SJSA1 (cell line): ENCODE measurements around the gene CELSR1. TPM values are rescaled to one million over a fixed set of nuclear protein-coding genes. Genes with fewer than 3 reads are reported as not detected.
"Not testable (repeated sequence)": the region's sequence is repeated elsewhere in the genome, so short reads cannot be mapped to it uniquely, and the experiment has no call there.

ENCODE experiments used
- DNase-seq, 2 experiments: peaks; one replicate each; pipeline ENCODE4 v3.0.0-alpha.2; 2015 to 2020; ENCODE audit warnings: low spot score in 2 of 2, low read depth in 1 of 2
- H3K27ac ChIP-seq: fragments of 250-450 bp; sonication (Bioruptor Pico); 2 replicates; pipeline ENCODE4 v1.5.1; 2020; ENCODE audit warnings: mild to moderate bottlenecking, moderate library complexity
- H3K27me3 ChIP-seq: fragments of 250-450 bp; sonication (Bioruptor Pico); replicated peaks from 2 replicates; pipeline ENCODE4 v1.5.1; 2020; ENCODE audit warnings: mild to moderate bottlenecking, moderate library complexity
- H3K36me3 ChIP-seq: fragments of 250-450 bp; sonication (Bioruptor Pico); 2 replicates; pipeline ENCODE4 v1.5.1; 2020; ENCODE audit warnings: mild to moderate bottlenecking
- H3K4me1 ChIP-seq: fragments of 250-450 bp; sonication (Bioruptor Pico); replicated peaks from 2 replicates; pipeline ENCODE4 v1.6.1; 2021; ENCODE audit warnings: mild to moderate bottlenecking
- H3K4me3 ChIP-seq: fragments of 250-450 bp; sonication (Bioruptor Pico); 2 replicates; pipeline ENCODE4 v1.5.1; 2020; ENCODE audit warnings: mild to moderate bottlenecking
- H3K9me3 ChIP-seq: fragments of 250-450 bp; sonication (Bioruptor Pico); replicated peaks from 2 replicates; pipeline ENCODE4 v1.5.1; 2020; ENCODE audit warnings: mild to moderate bottlenecking
- total RNA-seq: library from RNA; depleted of rRNA; stranded (reverse); fragments of >200 nt; shearing (Covaris generic); gene quantifications from 2 replicates; pipeline ENCODE4 v1.2.3, GENCODE V29; 2014; rRNA removed

Gene CELSR1
- total RNA-seq, 1 experiment from 2014 or later: 1.1 TPM

DNA sequence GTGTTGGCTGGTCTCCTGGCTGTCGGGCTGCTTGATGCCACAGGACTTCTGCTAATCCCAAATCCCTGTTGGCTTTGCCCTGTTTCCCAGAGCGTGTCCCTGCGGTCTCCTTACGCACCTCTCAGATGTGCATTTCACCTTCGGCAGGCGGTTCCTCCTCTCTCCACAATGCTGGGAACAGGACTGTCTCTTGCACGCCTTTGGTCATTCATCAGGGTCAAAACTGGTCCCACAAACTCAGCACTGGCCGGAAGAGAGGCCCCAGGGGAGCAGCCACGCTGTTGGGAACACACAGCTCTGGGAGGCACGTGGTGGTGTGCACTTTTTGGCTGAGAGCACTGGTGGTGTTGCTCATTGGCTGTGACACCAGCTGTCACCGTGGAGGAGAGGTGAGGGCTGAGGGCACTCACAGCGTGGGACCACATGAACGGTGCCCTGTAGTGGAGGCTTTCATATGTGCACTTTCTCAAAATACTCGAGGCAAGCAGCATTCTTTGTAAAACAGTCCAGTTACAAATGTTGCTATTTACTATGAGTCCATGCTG, 217.2 kb downstream of the CELSR1 start:
- Histone ChIP-seq H3K27me3 (no peaks in the 10 kb centered on the region), H3K4me3 (no peak overlapping the region), H3K9me3 (no peaks in the 10 kb centered on the region), H3K36me3 (peaks cover 97% of the 10 kb centered on the region), H3K27ac (no peak overlapping the region), H3K4me1 (no peaks in the 10 kb centered on the region)
- DNase-seq: no peak

DNA sequence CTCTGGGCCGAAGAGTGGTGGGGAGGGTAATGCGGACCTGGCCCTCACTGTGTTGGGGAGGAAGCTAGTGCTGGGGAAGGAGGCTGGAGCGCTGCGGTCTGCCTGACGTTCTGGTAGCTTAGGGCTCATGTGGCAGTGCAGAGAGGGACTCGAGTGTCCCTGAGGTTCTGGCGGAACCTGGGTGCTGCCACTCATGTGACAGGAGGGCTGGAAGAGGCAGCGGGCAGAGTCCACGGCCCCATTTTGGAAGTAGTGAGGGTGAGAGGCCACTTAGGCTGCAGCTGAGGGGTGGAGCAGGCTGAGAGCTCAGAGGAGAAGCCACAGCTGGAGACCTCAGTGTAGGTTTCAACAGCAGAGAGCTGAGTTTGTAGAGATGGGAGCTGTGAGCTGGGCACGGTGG, 218.1 kb downstream of the CELSR1 start:
- no peaks in the 10 kb centered on the region for H3K27me3 ChIP-seq
- no peak overlapping the region for H3K4me3 ChIP-seq
- peaks cover 96% of the 10 kb centered on the region for H3K36me3 ChIP-seq
- H3K9me3 ChIP-seq: no peaks in the 10 kb centered on the region
- DNase-seq: no peak
- H3K27ac ChIP-seq: no peak overlapping the region
- no peaks in the 10 kb centered on the region for H3K4me1 ChIP-seq

DNA sequence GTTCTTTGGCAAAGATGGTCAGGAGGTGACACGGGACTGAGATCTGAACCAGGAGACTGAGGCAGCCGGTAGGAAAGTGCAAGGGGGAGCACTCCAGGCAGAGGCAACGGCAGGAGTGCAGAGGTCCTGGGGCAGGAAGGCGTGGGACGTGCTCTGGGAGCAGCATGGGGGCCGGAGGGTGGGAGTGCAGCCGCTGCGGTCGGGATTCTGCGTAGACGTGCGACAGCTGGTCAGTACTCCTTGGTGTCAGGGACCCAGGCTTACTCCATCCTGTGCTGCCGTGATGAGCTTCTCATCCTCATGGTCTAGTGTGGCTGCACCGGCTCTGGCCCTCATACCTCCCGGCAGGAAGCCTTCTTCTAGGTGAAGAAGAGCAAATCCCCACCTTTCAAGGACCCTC, 218.8 kb downstream of the CELSR1 start:
- no peaks in the 10 kb centered on the region for H3K27me3 ChIP-seq

DNA sequence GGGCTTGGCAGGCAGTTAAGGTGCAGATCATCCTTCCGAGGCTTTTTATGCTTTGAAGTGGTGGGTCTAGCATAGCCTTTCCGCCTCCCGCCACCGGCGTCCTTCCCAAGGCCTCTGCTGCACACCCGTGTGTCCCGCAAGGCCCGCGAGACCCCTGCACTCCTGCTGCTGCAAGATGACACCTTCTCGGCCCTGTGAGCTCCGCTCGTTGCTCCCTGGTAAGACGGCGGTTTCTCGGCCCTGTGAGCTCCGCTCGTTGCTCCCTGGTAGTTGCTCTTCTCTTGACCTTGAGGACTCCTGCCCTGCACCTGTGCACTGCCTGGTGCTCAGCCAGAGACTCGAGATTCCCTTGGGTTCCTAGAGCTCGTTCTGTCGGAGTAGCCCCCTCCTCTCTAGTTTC, 219.8 kb downstream of the CELSR1 start:
- no peak overlapping the region for H3K27ac ChIP-seq
- H3K4me3 ChIP-seq: no peak overlapping the region
- H3K27me3 ChIP-seq: no peaks in the 10 kb centered on the region
- H3K9me3 ChIP-seq: no peaks in the 10 kb centered on the region
- peaks cover 91% of the 10 kb centered on the region for H3K36me3 ChIP-seq
- no peaks in the 10 kb centered on the region for H3K4me1 ChIP-seq
- DNase-seq: no peak

More for the DNA sequence above, 218.8 kb downstream of the CELSR1 start:
- Histone ChIP-seq H3K4me3 (no peak overlapping the region), H3K4me1 (no peaks in the 10 kb centered on the region), H3K9me3 (no peaks in the 10 kb centered on the region), H3K36me3 (peaks cover 96% of the 10 kb centered on the region), H3K27ac (no peak overlapping the region)
- no peak for DNase-seq

DNA sequence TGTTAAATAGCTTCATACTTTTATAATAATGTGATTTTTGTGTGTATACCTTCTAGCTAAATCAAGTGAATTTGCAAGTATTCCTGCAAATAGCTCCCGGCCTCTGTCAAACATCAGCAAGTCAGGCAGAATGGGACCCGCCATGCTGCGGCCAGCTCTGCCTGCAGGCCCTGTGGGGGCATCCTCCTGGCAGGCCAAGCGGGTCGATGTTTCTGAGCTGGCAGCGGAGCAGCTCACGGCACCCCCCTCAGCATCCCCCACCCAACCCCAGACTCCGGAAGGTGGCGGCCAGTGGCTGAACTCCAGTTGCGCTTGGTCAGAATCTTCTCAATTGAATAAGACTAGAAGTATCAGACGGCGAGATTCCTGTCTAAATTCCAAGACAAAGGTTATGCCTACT, 221.4 kb downstream of the CELSR1 start:
- Histone ChIP-seq H3K36me3 (peaks cover 94% of the 10 kb centered on the region), H3K9me3 (no peaks in the 10 kb centered on the region), H3K4me3 (no peak overlapping the region), H3K27me3 (no peaks in the 10 kb centered on the region), H3K27ac (no peak overlapping the region), H3K4me1 (no peaks in the 10 kb centered on the region)
- DNase-seq: no peak

DNA sequence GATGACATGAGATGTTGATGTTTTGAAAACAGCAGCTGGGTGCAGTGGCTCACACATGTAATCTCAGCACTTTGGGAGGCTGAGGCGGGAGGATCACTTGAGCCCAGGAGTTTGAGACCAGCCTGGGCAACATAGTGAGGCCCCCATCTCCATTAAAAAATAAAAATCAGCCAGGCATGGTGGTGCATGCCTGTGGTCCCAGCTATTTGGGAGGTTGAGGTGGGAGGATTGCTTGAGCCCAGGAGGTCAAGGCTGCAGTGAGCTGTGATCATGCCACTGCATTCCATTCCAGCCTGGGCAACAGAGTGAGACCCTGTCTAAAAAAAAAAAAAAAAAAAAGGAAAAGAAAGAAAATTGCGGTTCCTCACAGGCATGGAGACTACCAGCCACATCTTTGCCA, 224.6 kb downstream of the CELSR1 start:
- H3K9me3 ChIP-seq, H3K27me3 ChIP-seq, H3K4me1 ChIP-seq, H3K27ac ChIP-seq, H3K4me3 ChIP-seq, DNase-seq: not testable (repeated sequence)
- peaks cover 94% of the 10 kb centered on the region for H3K36me3 ChIP-seq

DNA sequence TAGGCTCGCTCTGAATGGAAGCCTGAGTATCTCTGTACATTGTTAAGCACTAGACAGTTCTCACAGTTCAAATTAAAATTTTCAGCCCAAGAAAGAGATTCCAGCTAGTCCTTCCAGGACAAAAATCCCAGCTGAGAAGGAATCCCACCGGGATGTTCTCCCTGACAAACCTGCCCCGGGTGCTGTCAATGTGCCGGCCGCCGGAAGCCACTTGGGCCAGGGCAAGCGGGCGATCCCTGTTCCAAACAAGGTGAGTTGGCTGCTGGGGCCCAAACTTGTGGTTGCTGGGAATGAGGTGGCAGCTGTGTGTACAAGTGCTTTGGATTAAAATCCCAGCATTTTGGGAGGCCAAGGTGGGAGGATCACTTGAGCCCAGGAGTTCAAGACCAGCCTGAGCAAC, 225.4 kb downstream of the CELSR1 start:
- Histone ChIP-seq H3K27me3 (no peaks in the 10 kb centered on the region), H3K27ac (no peak overlapping the region), H3K4me1 (no peaks in the 10 kb centered on the region), H3K36me3 (peaks cover 94% of the 10 kb centered on the region), H3K9me3 (no peaks in the 10 kb centered on the region), H3K4me3 (no peak overlapping the region)
- no peak for DNase-seq

Other genes starting within 250 kb of the CELSR1 start
- gene GTSE1, start 240.8 kb downstream of the CELSR1 start, total RNA-seq: 22.4 and 36.2 TPM in 2 replicates
- 59.5 and 60.9 TPM in 2 replicates for gene TRMU, start 201.9 kb downstream of the CELSR1 start, total RNA-seq
- gene GRAMD4, start 82.8 kb upstream of the CELSR1 start, total RNA-seq: 5.8 and 6.9 TPM in 2 replicates
- 45.0 and 61.6 TPM in 2 replicates for gene CERK, start 200.6 kb upstream of the CELSR1 start, total RNA-seq
- gene TBC1D22A, start 225.0 kb upstream of the CELSR1 start, total RNA-seq: 10.5 and 18.5 TPM in 2 replicates